NCI-H2196 (cell line): Measurements from ENCODE around the gene ANKRD44.
A peak's percentile ranks its signal among the peaks of the same experiment; 100 is the strongest.

ENCODE experiments used
- DNase-seq: peaks from one replicate; lab custom pipeline; 2025; ENCODE audit not compliant: unreplicated experiment; lab: John Stamatoyannopoulos, UW

ANKRD44 gene

GRCh38 chr2:196994764-196995163 lies 315.8 kb downstream of the ANKRD44 start:
- no peak for DNase-seq

GRCh38 chr2:196993617-196994016 lies 317.0 kb downstream of the ANKRD44 start:
- DNase-seq, result no peak

- no peak for DNase-seq
These were observed 318.1 kb downstream of the ANKRD44 start for GRCh38 chr2:196992466-196992865.

- DNase-seq, result no peak
These were observed 319.7 kb downstream of the ANKRD44 start for GRCh38 chr2:196990788-196991461.

GRCh38 chr2:196990092-196990491 lies 320.5 kb downstream of the ANKRD44 start:
- no peak for DNase-seq

- no peak for DNase-seq
These were observed 321.1 kb downstream of the ANKRD44 start for GRCh38 chr2:196989496-196989895.

GRCh38 chr2:196988639-196989038 lies 321.9 kb downstream of the ANKRD44 start:
- DNase-seq, result no peak

GRCh38 chr2:196987649-196988364 lies 322.8 kb downstream of the ANKRD44 start:
- DNase-seq, result peak; percentile 72

GRCh38 chr2:196987298-196987648 lies 323.3 kb downstream of the ANKRD44 start:
- DNase-seq, result no peak

- DNase-seq, result no peak
These were observed 324.9 kb downstream of the ANKRD44 start for GRCh38 chr2:196985511-196986183.

- DNase-seq, result no peak
These were observed 325.7 kb downstream of the ANKRD44 start for GRCh38 chr2:196984903-196985302.

- no peak for DNase-seq
These were observed 326.6 kb downstream of the ANKRD44 start for GRCh38 chr2:196983934-196984333.

- DNase-seq, result no peak
These were observed 330.1 kb downstream of the ANKRD44 start for GRCh38 chr2:196980473-196980872.

GRCh38 chr2:196980001-196980400 lies 330.6 kb downstream of the ANKRD44 start:
- DNase-seq, result no peak

GRCh38 chr2:196977507-196977906 lies 333.1 kb downstream of the ANKRD44 start:
- DNase-seq, result no peak

- no peak for DNase-seq
These were observed 335.6 kb downstream of the ANKRD44 start for GRCh38 chr2:196974970-196975369.

GRCh38 chr2:196971574-196972279 lies 338.9 kb downstream of the ANKRD44 start:
- no peak for DNase-seq

GRCh38 chr2:196970099-196970498 lies 340.5 kb downstream of the ANKRD44 start:
- no peak for DNase-seq

- DNase-seq, result no peak
These were observed 342.1 kb downstream of the ANKRD44 start for GRCh38 chr2:196968516-196968915.

- no peak for DNase-seq
These were observed 342.8 kb downstream of the ANKRD44 start for GRCh38 chr2:196967775-196968174.

GRCh38 chr2:196967116-196967515 lies 343.5 kb downstream of the ANKRD44 start:
- DNase-seq, result no peak

- DNase-seq, result no peak
These were observed 344.5 kb downstream of the ANKRD44 start for GRCh38 chr2:196966061-196966460.
